Measurements from ENCODE around the gene TNRC18.
A peak's percentile ranks its signal among the peaks of the same experiment; 100 is the strongest.
"Not testable (repeated sequence)": the region's sequence is repeated elsewhere in the genome, so short reads cannot be mapped to it uniquely, and the experiment has no call there.

The TNRC18 gene, protein sequence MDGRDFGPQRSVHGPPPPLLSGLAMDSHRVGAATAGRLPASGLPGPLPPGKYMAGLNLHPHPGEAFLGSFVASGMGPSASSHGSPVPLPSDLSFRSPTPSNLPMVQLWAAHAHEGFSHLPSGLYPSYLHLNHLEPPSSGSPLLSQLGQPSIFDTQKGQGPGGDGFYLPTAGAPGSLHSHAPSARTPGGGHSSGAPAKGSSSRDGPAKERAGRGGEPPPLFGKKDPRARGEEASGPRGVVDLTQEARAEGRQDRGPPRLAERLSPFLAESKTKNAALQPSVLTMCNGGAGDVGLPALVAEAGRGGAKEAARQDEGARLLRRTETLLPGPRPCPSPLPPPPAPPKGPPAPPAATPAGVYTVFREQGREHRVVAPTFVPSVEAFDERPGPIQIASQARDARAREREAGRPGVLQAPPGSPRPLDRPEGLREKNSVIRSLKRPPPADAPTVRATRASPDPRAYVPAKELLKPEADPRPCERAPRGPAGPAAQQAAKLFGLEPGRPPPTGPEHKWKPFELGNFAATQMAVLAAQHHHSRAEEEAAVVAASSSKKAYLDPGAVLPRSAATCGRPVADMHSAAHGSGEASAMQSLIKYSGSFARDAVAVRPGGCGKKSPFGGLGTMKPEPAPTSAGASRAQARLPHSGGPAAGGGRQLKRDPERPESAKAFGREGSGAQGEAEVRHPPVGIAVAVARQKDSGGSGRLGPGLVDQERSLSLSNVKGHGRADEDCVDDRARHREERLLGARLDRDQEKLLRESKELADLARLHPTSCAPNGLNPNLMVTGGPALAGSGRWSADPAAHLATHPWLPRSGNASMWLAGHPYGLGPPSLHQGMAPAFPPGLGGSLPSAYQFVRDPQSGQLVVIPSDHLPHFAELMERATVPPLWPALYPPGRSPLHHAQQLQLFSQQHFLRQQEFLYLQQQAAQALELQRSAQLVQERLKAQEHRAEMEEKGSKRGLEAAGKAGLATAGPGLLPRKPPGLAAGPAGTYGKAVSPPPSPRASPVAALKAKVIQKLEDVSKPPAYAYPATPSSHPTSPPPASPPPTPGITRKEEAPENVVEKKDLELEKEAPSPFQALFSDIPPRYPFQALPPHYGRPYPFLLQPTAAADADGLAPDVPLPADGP (N-terminal part only)

GRCh38 chr7:5423306-5423975 is at the start of gene TNRC18:
TNRC18 (minus strand) TSS chr7:5423834; CDS start chr7:5421246, 2,588 bp downstream.
- no peak within 1 kb of the TSS for H3K27ac Mint-ChIP-seq
- H3K4me3 Mint-ChIP-seq: peak within 1 kb of the TSS; percentile 74
- no peaks in the 10 kb centered on the region for H3K9me3 Mint-ChIP-seq

GRCh38 chr7:5472432-5473315 is 49.0 kb upstream of the TNRC18 start:
- no peaks in the 10 kb centered on the region for H3K36me3 Mint-ChIP-seq (ENCODE audit: low read depth)
- no peak for DNase-seq

More at GRCh38 chr7:5423306-5423975, at the start of gene TNRC18:
- peaks cover 71% of the 10 kb centered on the region for H3K27me3 Mint-ChIP-seq
- peaks cover 40% of the 10 kb centered on the region for H3K4me1 Mint-ChIP-seq
- no peaks in the 10 kb centered on the region for H3K36me3 Mint-ChIP-seq (ENCODE audit: low read depth)
- ATAC-seq (no peak), DNase-seq (no peak)

GRCh38 chr7:5471623-5472022 is 48.0 kb upstream of the TNRC18 start:
- not testable (repeated sequence) for H3K9me3 Mint-ChIP-seq; H3K4me3 Mint-ChIP-seq; DNase-seq; H3K27me3 Mint-ChIP-seq; ATAC-seq; H3K4me1 Mint-ChIP-seq; H3K36me3 Mint-ChIP-seq (ENCODE audit: low read depth); H3K27ac Mint-ChIP-seq

More at GRCh38 chr7:5472432-5473315, 49.0 kb upstream of the TNRC18 start:
- no peak overlapping the region for H3K4me3 Mint-ChIP-seq
- H3K27ac Mint-ChIP-seq: no peak overlapping the region
- ATAC-seq: peak; percentile 34
- H3K4me1 Mint-ChIP-seq: peaks cover 5% of the 10 kb centered on the region
- no peaks in the 10 kb centered on the region for H3K9me3 Mint-ChIP-seq
- no peaks in the 10 kb centered on the region for H3K27me3 Mint-ChIP-seq

DNA sequence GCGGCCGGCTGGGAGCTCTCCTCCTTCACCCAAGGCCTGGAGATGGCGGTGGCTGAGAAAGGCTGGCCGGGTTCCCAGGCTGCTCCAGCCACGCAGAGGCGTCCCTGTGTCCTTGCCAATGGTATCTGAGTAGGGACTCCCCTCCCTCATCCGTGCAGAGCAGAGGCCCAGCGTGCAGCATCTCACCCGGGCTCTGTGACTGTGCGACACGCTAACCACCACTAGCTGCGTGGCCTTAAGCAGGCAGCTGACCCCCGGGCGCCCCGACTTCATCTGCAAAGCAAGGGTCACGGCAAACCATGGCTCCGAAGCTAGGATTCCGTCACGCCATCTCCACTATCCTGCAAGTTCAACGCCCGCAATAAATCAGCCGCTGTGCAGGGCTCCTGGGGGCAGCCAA is 47.2 kb upstream of the TNRC18 start:
- H3K27me3 Mint-ChIP-seq: no peaks in the 10 kb centered on the region
- no peaks in the 10 kb centered on the region for H3K4me1 Mint-ChIP-seq
- H3K9me3 Mint-ChIP-seq: no peaks in the 10 kb centered on the region
- no peaks in the 10 kb centered on the region for H3K36me3 Mint-ChIP-seq (ENCODE audit: low read depth)
- ATAC-seq: no peak
- H3K27ac Mint-ChIP-seq: no peak overlapping the region
- H3K4me3 Mint-ChIP-seq: no peak overlapping the region
- DNase-seq: no peak

DNA sequence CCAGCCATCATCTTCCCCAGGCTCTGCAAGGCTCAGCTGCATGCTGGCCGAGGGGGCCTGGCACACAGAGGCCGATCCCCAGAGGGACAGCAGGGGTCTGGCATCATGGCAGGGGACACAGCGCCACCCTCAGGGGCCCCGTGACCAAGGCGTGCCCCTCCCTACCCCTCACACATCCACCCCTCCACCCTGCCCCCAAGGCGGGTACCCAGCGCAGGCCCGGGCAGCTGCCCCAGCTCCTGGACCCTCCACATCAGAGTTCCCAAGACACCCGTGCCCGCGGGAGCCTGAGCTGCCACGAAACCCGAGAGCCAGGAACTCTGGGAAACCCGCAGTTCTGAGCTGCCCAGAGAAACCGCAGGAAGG is 46.5 kb upstream of the TNRC18 start:
- no peaks in the 10 kb centered on the region for H3K36me3 Mint-ChIP-seq (ENCODE audit: low read depth)
- H3K4me1 Mint-ChIP-seq: no peaks in the 10 kb centered on the region
- H3K27me3 Mint-ChIP-seq: no peaks in the 10 kb centered on the region
- ATAC-seq (no peak), DNase-seq (no peak)
- H3K9me3 Mint-ChIP-seq: no peaks in the 10 kb centered on the region
- H3K4me3 Mint-ChIP-seq: no peak overlapping the region
- H3K27ac Mint-ChIP-seq: no peak overlapping the region

GRCh38 chr7:5469375-5470166 is 45.9 kb upstream of the TNRC18 start:
- Mint-ChIP-seq H3K27ac (no peak overlapping the region), H3K9me3 (no peaks in the 10 kb centered on the region), H3K4me1 (no peaks in the 10 kb centered on the region), H3K36me3 (ENCODE audit: low read depth) (no peaks in the 10 kb centered on the region), H3K4me3 (no peak overlapping the region), H3K27me3 (no peaks in the 10 kb centered on the region)
- ATAC-seq: no peak
- DNase-seq: no peak

DNA sequence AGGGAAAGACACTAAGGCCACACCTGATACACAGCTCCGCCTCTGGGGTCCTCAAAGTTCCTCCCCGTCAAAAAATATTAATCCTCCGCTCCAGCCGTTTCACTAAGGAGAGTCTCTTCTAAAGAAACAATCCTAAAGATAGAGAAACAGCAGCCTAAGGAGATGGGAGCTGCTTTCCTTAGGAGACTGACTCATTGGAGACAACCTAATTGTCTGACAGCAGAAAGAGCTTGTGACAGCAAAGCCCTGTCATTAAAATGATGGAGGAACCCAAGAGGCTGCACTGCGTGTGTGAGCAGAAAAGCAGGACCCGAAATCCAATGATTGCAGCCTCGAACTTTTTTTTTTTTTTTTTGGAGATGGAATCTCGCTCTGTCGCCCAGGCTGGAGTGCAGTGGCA is 44.0 kb upstream of the TNRC18 start:
- ATAC-seq: no peak
- no peak overlapping the region for H3K4me3 Mint-ChIP-seq
- no peak overlapping the region for H3K27ac Mint-ChIP-seq
- no peak for DNase-seq
- no peaks in the 10 kb centered on the region for H3K27me3 Mint-ChIP-seq
- H3K9me3 Mint-ChIP-seq: no peaks in the 10 kb centered on the region
- no peaks in the 10 kb centered on the region for H3K36me3 Mint-ChIP-seq (ENCODE audit: low read depth)
- peaks cover 1% of the 10 kb centered on the region for H3K4me1 Mint-ChIP-seq

- DNase-seq: no peak
- Mint-ChIP-seq H3K4me3 (no peak overlapping the region), H3K4me1 (peaks cover 6% of the 10 kb centered on the region), H3K27me3 (no peaks in the 10 kb centered on the region), H3K27ac (no peak overlapping the region), H3K9me3 (no peaks in the 10 kb centered on the region), H3K36me3 (ENCODE audit: low read depth) (no peaks in the 10 kb centered on the region)
- ATAC-seq: no peak
Observed at GRCh38 chr7:5466551-5466950, 42.9 kb upstream of the TNRC18 start.

GRCh38 chr7:5463031-5463430 is 39.4 kb upstream of the TNRC18 start:
- ATAC-seq: no peak
- H3K27ac Mint-ChIP-seq: no peak overlapping the region
- no peak overlapping the region for H3K4me3 Mint-ChIP-seq
- H3K4me1 Mint-ChIP-seq: peaks cover 6% of the 10 kb centered on the region
- DNase-seq: no peak
- no peaks in the 10 kb centered on the region for H3K36me3 Mint-ChIP-seq (ENCODE audit: low read depth)
- H3K27me3 Mint-ChIP-seq: no peaks in the 10 kb centered on the region
- H3K9me3 Mint-ChIP-seq: no peaks in the 10 kb centered on the region

DNA sequence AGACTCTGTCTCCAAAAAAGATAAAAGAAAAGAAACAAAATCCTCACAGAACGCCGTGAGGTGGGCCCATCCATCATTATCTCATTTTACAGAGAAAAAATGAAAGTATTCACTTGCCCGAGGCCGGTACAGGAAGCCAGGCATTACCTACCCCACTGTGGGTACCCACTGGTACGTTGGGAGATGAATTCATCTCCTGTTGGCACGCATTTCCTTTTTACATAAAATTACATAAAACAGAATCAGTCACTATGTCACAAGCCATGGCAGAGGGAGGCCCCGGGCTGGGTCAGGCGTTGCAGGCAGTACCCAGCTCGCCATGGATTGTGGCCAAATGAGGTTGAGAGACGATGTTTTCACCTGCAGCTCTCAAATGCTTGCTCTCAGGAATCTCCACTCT is 38.6 kb upstream of the TNRC18 start:
- Mint-ChIP-seq H3K36me3 (ENCODE audit: low read depth) (no peaks in the 10 kb centered on the region), H3K9me3 (no peaks in the 10 kb centered on the region), H3K27me3 (no peaks in the 10 kb centered on the region), H3K4me3 (no peak overlapping the region), H3K27ac (no peak overlapping the region), H3K4me1 (peaks cover 6% of the 10 kb centered on the region)
- DNase-seq (no peak), ATAC-seq (peak; percentile 20)

DNA sequence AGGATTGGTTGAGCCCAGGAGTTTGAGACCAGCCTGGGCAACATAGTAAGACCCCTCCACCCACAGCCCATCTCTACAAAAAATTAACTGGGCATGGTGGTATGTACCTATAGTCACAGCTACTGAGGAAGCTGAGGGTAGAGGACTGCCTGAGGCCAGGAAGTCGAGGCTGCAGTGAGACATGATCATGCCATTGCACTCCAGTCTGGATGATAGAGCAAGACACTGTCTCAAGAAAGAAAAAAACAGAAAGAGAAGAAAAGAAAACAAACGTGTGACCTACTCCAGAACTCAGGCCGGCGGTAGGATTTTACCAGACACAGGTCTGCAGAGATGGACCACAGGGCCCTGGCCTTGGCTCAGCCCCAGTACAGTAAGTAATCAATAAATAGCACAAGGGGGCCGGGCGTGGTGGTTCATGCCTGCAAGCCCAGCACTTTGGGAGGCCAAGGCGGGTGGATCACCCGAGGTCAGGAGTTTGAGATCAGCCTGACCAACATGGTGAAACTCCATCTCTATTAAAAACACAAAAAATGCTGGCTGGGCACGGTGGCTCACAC is 35.4 kb upstream of the TNRC18 start:
- H3K36me3 Mint-ChIP-seq (ENCODE audit: low read depth): no peaks in the 10 kb centered on the region
- H3K27ac Mint-ChIP-seq: no peak overlapping the region
- ATAC-seq (no peak), DNase-seq (no peak)
- peaks cover 6% of the 10 kb centered on the region for H3K27me3 Mint-ChIP-seq
- H3K4me1 Mint-ChIP-seq: peaks cover 6% of the 10 kb centered on the region
- no peak overlapping the region for H3K4me3 Mint-ChIP-seq
- no peaks in the 10 kb centered on the region for H3K9me3 Mint-ChIP-seq

DNA sequence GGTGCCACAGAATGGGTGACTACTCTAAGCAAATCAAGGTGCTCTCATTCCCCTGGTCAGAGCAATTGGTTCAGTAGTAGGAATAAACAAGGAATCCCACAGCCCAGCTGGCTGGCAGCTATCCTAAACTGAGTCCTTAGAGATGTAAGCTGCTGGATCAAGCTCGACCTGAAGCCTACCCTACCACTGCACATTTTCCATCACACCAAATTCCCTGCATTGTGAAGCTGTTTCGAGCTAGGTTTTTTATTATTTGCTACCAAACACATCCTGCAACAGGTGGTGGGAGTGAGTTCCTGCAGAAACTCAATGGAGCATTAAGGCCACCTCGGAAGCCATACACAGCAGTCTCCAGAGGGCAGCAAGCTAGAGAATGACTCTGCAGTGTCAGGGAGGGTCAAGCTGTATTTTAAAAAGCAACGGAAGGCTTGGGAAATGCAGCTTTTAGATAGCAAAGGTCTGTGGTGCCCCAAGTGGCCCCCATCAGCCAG is 33.7 kb upstream of the TNRC18 start:
- no peak for DNase-seq
- no peaks in the 10 kb centered on the region for H3K9me3 Mint-ChIP-seq
- no peaks in the 10 kb centered on the region for H3K36me3 Mint-ChIP-seq (ENCODE audit: low read depth)
- no peak overlapping the region for H3K4me3 Mint-ChIP-seq
- no peak overlapping the region for H3K27ac Mint-ChIP-seq
- no peak for ATAC-seq
- H3K4me1 Mint-ChIP-seq: peaks cover 5% of the 10 kb centered on the region
- peaks cover 8% of the 10 kb centered on the region for H3K27me3 Mint-ChIP-seq
